IPS DF 6.9 (cell line): Measurements from ENCODE around the gene SLC35F1.
A peak's percentile ranks its signal among the peaks of the same experiment; 100 is the strongest.
"Not testable (repeated sequence)": the region's sequence is repeated elsewhere in the genome, so short reads cannot be mapped to it uniquely, and the experiment has no call there.

Experiments
- DNase-seq: peaks from one replicate; pipeline ENCODE4 v3.0.0-alpha.2; 2013; ENCODE audit warnings: low read depth, low spot score
- H3K27ac ChIP-seq: one replicate; pipeline ENCODE4 v1.5.1; 2013; ENCODE audit warnings: low read length, control low read depth
- H3K27me3 ChIP-seq: 2 replicates; pipeline ENCODE4 v1.6.1; 2013; ENCODE audit warnings: mild to moderate bottlenecking, low read length; ENCODE audit not compliant: control insufficient read depth, insufficient read depth
- H3K36me3 ChIP-seq: 2 replicates; pipeline ENCODE4 v1.6.1; 2013; ENCODE audit warnings: low read length; ENCODE audit not compliant: control insufficient read depth, insufficient read depth
- H3K4me1 ChIP-seq: 2 replicates; pipeline ENCODE4 v1.6.1; 2013; ENCODE audit warnings: low read length; ENCODE audit not compliant: control insufficient read depth, insufficient read depth
- H3K4me3 ChIP-seq: 2 replicates; pipeline ENCODE4 v1.5.1; 2013; ENCODE audit warnings: mild to moderate bottlenecking, low read length
- H3K9me3 ChIP-seq: 2 replicates; pipeline ENCODE4 v1.6.1; 2013; ENCODE audit warnings: low read length, inconsistent platforms; ENCODE audit not compliant: control insufficient read depth, insufficient read depth
- WGBS: extraction: QIAGEN DNeasy Blood & Tissue Kit; methylation state at CpG from one replicate; pipeline ENCODE4 v1.1.7; 2013; ENCODE audit warnings: mixed read lengths, missing lambda C conversion rate; ENCODE audit not compliant: insufficient read length, insufficient coverage; 5-methylcytosine and 5-hydroxymethylcytosine counted together

SLC35F1 gene

DNA sequence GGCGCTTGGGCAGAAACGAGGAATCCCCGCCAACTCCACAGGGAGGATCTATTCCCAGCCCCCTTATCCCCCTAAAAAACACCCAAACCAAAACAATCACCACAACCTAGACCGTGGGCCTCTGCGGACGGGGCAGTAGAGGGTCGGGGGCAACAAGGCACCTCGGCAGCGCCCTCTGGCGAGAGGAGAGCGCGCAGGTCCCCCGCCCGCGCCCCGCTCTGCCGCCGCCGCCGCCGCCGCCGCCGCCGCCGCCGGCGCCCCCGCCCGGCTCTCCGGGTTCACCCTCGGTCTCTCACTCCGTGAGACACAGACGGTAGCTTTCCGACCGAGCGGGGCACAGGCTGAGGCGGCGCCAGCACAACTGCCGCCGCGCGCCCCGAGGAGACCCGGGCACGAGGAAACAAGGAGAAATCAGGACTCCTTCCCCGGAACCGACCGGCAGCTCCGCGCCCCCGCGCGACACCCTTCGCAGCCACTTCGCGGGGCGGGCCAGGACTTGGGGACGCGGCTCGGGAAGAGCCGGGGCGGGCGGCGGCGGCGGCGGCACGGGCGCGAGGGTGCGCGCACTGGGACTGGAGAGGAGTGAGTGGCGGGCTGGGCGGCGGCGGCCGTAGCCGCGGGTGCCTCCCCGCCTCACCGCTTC is at the start of gene SLC35F1:
Gene SLC35F1, plus strand, starts transcription at position 307 of the 643 bp plus-strand sequence.
- Histone ChIP-seq H3K36me3 (no peaks in the 10 kb centered on the region), H3K9me3 (no peaks in the 10 kb centered on the region), H3K4me1 (no peaks in the 10 kb centered on the region), H3K4me3 (peak within 1 kb of the TSS; percentile 87; the same call in 1 of the 2 replicates), H3K27me3 (peaks cover 4% of the 10 kb centered on the region; the same call in 1 of the 2 replicates), H3K27ac (no peak within 1 kb of the TSS)
- peak; percentile 43 for DNase-seq
- WGBS = no CpG with 5 or more reads among the region's 82 CpGs

DNA sequence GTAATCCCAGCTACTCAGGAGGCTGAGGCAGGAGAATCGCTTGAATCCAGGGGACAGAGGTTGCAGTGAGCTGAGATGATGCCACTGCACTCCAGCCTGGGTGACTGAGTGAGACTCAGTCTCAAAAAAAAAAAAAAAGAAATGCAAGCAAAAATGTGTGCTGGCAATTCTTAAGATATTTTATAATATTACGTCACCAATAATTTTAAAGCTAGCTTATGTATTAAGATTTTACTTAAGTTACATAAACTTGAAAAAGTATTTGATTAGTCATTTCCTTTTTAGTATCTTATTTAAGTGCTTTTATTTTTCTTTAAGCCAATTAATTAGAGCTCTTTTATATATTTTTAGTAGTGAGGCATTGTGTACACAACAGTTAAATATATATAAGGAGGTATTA is 48.5 kb upstream of the SLC35F1 start:
- not testable (repeated sequence) for H3K4me3 ChIP-seq, H3K36me3 ChIP-seq, DNase-seq, H3K27ac ChIP-seq, H3K27me3 ChIP-seq, H3K4me1 ChIP-seq, H3K9me3 ChIP-seq
- WGBS = no CpG with 5 or more reads among the region's 2 CpGs

DNA sequence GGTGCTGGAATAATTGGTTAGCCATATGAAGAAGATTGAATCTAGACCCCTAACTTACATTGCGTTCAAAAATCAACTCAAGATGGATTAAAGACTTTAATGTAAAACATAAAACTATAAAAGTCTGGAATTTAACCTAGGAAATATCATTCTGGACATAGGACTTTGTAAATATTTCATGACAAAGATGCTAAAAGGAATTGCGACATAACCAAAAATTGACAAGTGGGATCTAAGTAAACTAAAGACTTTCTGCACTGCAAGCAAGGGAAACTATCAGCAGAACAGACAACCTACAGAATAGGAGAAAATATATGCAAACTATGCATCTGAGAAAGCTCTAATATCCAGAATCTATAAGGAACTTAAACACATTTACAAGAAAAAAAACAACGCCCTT is 45.5 kb upstream of the SLC35F1 start:
- no CpG with 5 or more reads among the region's 3 CpGs for WGBS
- Histone ChIP-seq H3K4me1 (no peaks in the 10 kb centered on the region), H3K9me3 (peaks cover 5% of the 10 kb centered on the region; the same call in 1 of the 2 replicates), H3K4me3 (no peak overlapping the region), H3K27ac (no peak overlapping the region), H3K36me3 (no peaks in the 10 kb centered on the region), H3K27me3 (no peaks in the 10 kb centered on the region)
- no peak for DNase-seq

DNA sequence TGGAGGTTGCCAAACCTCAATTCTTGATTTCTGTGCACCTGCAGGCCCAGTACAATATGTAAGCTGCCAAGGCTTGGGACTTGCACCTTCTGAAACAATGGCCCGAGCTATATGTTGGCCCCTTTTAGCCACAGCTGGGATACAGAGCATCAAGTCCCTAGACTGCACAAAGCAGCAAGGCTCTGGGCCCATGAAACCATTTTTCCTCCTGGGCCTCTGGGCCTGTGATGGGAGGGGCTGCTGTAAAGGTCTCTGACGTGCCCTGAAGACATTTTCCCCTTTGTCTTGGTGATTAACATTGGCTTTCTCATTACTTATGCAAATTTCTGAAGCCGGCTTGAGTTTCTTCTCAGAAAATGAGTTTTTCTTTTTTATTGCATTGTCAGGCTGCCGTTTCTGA is 40.5 kb upstream of the SLC35F1 start:
- Histone ChIP-seq H3K4me1 (no peaks in the 10 kb centered on the region), H3K27me3 (no peaks in the 10 kb centered on the region), H3K9me3 (peaks cover 5% of the 10 kb centered on the region; the same call in 1 of the 2 replicates), H3K27ac (no peak overlapping the region), H3K4me3 (no peak overlapping the region), H3K36me3 (no peaks in the 10 kb centered on the region)
- no CpG with 5 or more reads among the region's 4 CpGs for WGBS
- DNase-seq = no peak

DNA sequence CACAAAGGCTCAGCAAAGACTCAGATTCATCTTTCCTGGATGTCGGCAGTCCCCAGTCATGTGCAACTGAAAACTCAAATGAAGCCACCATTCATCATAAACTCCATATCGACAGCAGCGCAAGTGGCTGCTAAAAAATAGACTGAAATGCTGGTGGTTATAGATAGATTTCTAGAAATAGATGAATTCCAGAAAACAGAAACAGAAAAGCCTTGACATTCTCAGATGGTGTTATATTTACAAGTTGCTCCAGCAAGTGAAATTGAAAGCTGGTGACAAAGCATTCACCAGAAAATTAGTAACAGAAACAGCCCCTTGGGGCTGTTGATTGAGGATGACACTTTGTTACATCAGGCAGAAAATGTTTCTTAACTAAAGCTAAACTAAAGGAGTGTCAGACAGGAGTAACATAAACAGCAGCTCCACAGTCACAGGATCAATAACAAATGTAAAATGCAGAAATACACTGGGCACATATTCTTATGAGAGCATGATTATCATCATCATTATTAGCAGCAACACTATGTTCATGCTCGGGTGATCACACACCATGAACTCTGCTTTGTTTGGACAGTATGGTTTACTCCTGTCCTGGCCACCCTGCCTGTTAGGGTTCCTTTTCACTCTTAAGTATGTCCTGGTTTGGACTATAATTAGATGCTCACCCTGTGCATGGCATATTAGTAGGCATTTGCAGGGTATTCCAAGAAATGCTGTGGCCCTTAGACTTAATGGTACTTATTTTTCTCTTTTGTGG is 36.4 kb upstream of the SLC35F1 start:
- Histone ChIP-seq H3K27me3 (no peaks in the 10 kb centered on the region), H3K27ac (no peak overlapping the region), H3K4me3 (no peak overlapping the region), H3K9me3 (peaks cover 5% of the 10 kb centered on the region; the same call in 1 of the 2 replicates), H3K36me3 (no peaks in the 10 kb centered on the region), H3K4me1 (no peaks in the 10 kb centered on the region)
- DNase-seq = no peak
- WGBS = no CpG with 5 or more reads among the region's 4 CpGs

DNA sequence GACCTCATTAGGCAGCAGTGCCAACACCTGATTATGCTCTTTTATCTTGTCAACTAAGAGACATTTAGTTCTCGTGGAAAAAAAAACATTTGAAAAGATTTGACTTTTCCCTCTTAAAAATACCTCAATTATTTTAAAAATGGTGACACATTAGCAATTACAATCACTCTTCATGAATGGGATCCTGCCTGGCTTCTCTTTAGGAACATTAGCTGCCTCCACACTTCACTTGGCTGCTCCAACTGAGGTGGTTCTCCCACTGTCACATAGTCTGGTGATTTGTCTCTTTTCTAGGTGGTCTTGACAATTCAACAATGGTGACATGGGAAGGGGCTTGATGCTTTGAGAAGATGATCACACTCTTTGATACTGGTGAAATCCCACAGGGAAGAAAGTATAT is 26.2 kb upstream of the SLC35F1 start:
- Histone ChIP-seq H3K27me3 (no peaks in the 10 kb centered on the region), H3K36me3 (no peaks in the 10 kb centered on the region), H3K4me3 (no peak overlapping the region), H3K9me3 (no peaks in the 10 kb centered on the region), H3K4me1 (no peaks in the 10 kb centered on the region), H3K27ac (no peak overlapping the region)
- no CpG with 5 or more reads among the region's 1 CpG for WGBS
- DNase-seq = no peak

DNA sequence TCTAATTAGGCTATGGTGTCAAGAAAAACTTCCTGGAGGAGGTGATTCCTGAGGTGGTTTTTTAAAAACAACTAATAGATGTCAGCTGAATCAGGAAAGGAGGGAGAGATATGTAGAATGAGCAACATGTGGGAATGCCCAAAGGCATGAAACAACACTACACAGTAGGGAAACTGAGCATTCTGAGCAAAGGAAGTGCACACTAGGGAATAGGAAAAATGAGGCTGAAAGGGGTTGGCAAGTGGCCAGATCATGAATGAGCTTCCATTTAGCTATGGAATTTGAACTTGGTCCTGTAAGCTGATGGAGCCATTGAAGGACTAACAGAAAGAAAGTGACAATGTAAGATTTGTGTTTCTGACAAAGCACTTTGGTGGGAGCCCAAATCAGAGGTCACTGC is 16.9 kb upstream of the SLC35F1 start:
- no peaks in the 10 kb centered on the region for H3K27me3 ChIP-seq
- no peaks in the 10 kb centered on the region for H3K9me3 ChIP-seq
- DNase-seq = no peak
- H3K4me3 ChIP-seq = no peak overlapping the region
- H3K4me1 ChIP-seq = no peaks in the 10 kb centered on the region
- no peaks in the 10 kb centered on the region for H3K36me3 ChIP-seq
- H3K27ac ChIP-seq = no peak overlapping the region

DNA sequence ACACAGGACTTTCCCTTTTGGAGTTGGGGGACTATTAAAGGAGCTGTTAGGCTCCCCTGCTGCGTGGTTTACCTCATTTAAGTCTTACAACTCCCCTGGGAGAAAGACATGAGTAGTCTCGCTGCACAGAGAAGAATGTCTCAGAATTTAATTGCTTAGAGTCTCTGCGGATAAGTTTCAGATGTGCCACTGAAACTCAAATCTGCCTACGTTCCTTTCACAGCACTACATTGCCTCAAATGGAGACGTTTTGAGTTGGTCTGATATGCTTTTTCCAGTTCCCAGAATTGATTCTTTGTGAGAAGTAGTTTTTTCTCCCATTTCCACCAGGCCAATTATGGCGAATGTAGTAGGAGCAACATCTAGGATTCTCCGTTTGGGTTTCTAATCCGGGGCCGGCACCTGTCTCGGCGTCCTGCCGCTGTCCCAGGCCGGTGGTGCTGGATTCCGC is 532 bp upstream of the SLC35F1 start:
- Histone ChIP-seq H3K27ac (no peak overlapping the region), H3K9me3 (no peaks in the 10 kb centered on the region), H3K36me3 (no peaks in the 10 kb centered on the region), H3K4me1 (no peaks in the 10 kb centered on the region), H3K4me3 (peak overlapping the region; percentile 16; the same call in 1 of the 2 replicates), H3K27me3 (peaks cover 4% of the 10 kb centered on the region; the same call in 1 of the 2 replicates)
- no CpG with 5 or more reads among the region's 14 CpGs for WGBS
- DNase-seq = no peak

DNA sequence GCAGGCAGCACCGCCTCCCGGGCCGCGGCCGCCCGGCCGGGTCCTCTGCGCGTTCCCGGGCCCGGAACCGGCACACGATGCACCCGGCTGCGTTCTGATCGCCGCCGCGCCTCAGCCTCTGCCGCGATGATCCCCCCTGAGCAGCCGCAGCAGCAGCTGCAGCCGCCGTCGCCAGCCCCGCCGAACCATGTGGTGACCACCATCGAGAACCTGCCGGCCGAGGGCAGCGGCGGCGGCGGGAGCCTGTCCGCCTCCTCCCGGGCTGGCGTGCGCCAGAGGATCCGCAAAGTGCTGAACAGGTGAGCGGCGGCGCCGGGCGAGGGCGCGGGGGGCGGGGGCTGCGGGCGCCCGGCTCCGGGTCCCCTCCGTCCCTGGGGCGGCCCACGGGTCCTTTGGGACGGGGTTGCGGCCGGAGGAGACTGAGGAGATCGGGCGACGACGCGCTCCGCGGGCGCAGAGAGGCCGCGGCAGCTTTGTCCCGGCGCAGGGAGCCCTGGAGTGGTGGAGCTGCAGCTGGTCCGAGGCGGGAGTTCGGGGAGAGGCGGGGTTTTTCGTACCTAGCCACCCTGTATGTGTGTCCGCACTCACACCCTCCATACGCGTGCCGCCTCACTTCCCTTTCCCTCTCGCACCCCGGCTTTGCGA is 659 bp downstream of the SLC35F1 start:
- no peak overlapping the region for H3K27ac ChIP-seq
- peaks cover 4% of the 10 kb centered on the region; the same call in 1 of the 2 replicates for H3K27me3 ChIP-seq

DNA sequence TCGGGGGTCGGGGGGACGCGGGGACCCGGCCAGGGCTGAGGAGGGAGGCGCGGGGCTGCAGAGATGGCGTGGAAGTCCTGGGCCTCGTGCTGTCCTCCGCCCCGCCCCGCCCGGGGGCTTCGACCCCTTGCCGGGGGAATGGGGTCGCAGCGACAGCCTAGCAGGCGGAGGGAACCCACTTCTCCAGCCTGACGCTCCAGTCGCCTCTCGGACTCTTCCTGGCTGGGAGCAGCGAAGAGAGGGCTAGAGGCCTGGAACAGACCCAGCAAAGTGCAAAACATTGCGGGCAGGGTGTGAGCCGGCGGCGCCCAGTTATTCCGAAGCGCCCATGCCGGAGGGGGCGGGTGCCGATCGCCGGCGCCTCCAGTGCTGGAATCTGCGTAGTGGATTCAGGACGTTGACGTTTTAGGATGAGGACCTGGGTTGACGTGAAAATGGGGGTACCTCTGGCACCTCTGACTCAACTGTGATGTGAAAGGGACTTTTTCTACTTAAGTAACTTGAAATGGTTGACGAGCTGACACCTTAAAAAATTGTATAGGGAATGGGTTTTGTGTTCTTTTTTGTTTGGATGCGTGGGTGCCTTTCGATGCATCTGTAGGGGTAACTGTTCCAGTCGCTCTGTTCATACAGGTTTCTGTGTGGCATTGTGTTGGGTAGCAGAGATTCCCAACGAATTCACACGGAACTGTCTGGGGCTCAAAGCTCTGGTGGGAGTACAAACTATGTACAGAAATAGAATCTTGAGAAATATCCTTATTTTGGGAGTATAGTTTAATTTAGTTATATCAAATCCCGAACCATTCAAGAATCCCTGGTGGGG is 1.4 kb downstream of the SLC35F1 start:
- DNase-seq = no peak
- Histone ChIP-seq H3K36me3 (no peaks in the 10 kb centered on the region), H3K4me3 (peak overlapping the region; percentile 87; the same call in 1 of the 2 replicates), H3K4me1 (no peaks in the 10 kb centered on the region), H3K27me3 (peaks cover 4% of the 10 kb centered on the region; the same call in 1 of the 2 replicates), H3K9me3 (no peaks in the 10 kb centered on the region), H3K27ac (no peak overlapping the region)
- WGBS = no CpG with 5 or more reads among the region's 45 CpGs

More for the DNA sequence above, 659 bp downstream of the SLC35F1 start:
- no peaks in the 10 kb centered on the region for H3K36me3 ChIP-seq
- no peaks in the 10 kb centered on the region for H3K4me1 ChIP-seq
- no CpG with 5 or more reads among the region's 81 CpGs for WGBS
- H3K4me3 ChIP-seq = peak overlapping the region; percentile 87; the same call in 1 of the 2 replicates
- no peaks in the 10 kb centered on the region for H3K9me3 ChIP-seq
- DNase-seq = no peak
